SJSA1 (cell line): ENCODE measurements around the gene ADAM12. TPM values are rescaled to one million over a fixed set of nuclear protein-coding genes. Genes with fewer than 3 reads are reported as not detected.
A peak's percentile ranks its signal among the peaks of the same experiment; 100 is the strongest.

Source experiments
- DNase-seq, 2 experiments: peaks; one replicate each; pipeline ENCODE4 v3.0.0-alpha.2; 2015 to 2020; ENCODE audit warnings: low spot score in 2 of 2, low read depth in 1 of 2
- H3K27ac ChIP-seq: fragments of 250-450 bp; sonication (Bioruptor Pico); 2 replicates; pipeline ENCODE4 v1.5.1; 2020; ENCODE audit warnings: mild to moderate bottlenecking, moderate library complexity
- H3K27me3 ChIP-seq: fragments of 250-450 bp; sonication (Bioruptor Pico); replicated peaks from 2 replicates; pipeline ENCODE4 v1.5.1; 2020; ENCODE audit warnings: mild to moderate bottlenecking, moderate library complexity
- H3K36me3 ChIP-seq: fragments of 250-450 bp; sonication (Bioruptor Pico); 2 replicates; pipeline ENCODE4 v1.5.1; 2020; ENCODE audit warnings: mild to moderate bottlenecking
- H3K4me1 ChIP-seq: fragments of 250-450 bp; sonication (Bioruptor Pico); replicated peaks from 2 replicates; pipeline ENCODE4 v1.6.1; 2021; ENCODE audit warnings: mild to moderate bottlenecking
- H3K4me3 ChIP-seq: fragments of 250-450 bp; sonication (Bioruptor Pico); 2 replicates; pipeline ENCODE4 v1.5.1; 2020; ENCODE audit warnings: mild to moderate bottlenecking
- H3K9me3 ChIP-seq: fragments of 250-450 bp; sonication (Bioruptor Pico); replicated peaks from 2 replicates; pipeline ENCODE4 v1.5.1; 2020; ENCODE audit warnings: mild to moderate bottlenecking
- total RNA-seq: library from RNA; depleted of rRNA; stranded (reverse); fragments of >200 nt; shearing (Covaris generic); gene quantifications from 2 replicates; pipeline ENCODE4 v1.2.3, GENCODE V29; 2014

ADAM12 gene
- total RNA-seq, 1 experiment from 2014 or later: 3.6 TPM

GRCh38 chr10:126234630-126235029 is 153.6 kb downstream of the ADAM12 start:
- H3K4me3 ChIP-seq: no peak overlapping the region
- no peaks in the 10 kb centered on the region for H3K27me3 ChIP-seq
- no peaks in the 10 kb centered on the region for H3K4me1 ChIP-seq
- H3K9me3 ChIP-seq: no peaks in the 10 kb centered on the region
- H3K27ac ChIP-seq: no peak overlapping the region
- DNase-seq: no peak
- no peaks in the 10 kb centered on the region for H3K36me3 ChIP-seq

GRCh38 chr10:126233182-126234148 is 154.8 kb downstream of the ADAM12 start:
- Histone ChIP-seq H3K9me3 (no peaks in the 10 kb centered on the region), H3K4me3 (no peak overlapping the region), H3K27ac (no peak overlapping the region), H3K4me1 (peaks cover 6% of the 10 kb centered on the region), H3K27me3 (no peaks in the 10 kb centered on the region), H3K36me3 (no peaks in the 10 kb centered on the region)
- no peak for DNase-seq

GRCh38 chr10:126230587-126230986 is 157.7 kb downstream of the ADAM12 start:
- no peaks in the 10 kb centered on the region for H3K9me3 ChIP-seq
- no peaks in the 10 kb centered on the region for H3K27me3 ChIP-seq
- H3K4me1 ChIP-seq: peaks cover 20% of the 10 kb centered on the region
- no peak overlapping the region for H3K27ac ChIP-seq
- no peak for DNase-seq
- H3K36me3 ChIP-seq: no peaks in the 10 kb centered on the region
- no peak overlapping the region for H3K4me3 ChIP-seq

GRCh38 chr10:126229686-126230085 is 158.6 kb downstream of the ADAM12 start:
- no peaks in the 10 kb centered on the region for H3K27me3 ChIP-seq
- DNase-seq: no peak
- no peak overlapping the region for H3K27ac ChIP-seq
- no peaks in the 10 kb centered on the region for H3K36me3 ChIP-seq
- H3K4me3 ChIP-seq: no peak overlapping the region
- peaks cover 20% of the 10 kb centered on the region for H3K4me1 ChIP-seq
- H3K9me3 ChIP-seq: no peaks in the 10 kb centered on the region

- peak; percentile 70 to 79 for DNase-seq
- no peaks in the 10 kb centered on the region for H3K27me3 ChIP-seq
- H3K4me1 ChIP-seq: peaks cover 21% of the 10 kb centered on the region
- H3K36me3 ChIP-seq: no peaks in the 10 kb centered on the region
- H3K4me3 ChIP-seq: no peak overlapping the region
- H3K27ac ChIP-seq: peak overlapping the region; percentile 76
- no peaks in the 10 kb centered on the region for H3K9me3 ChIP-seq
These were observed 160.5 kb downstream of the ADAM12 start for GRCh38 chr10:126227762-126228134.

- H3K27me3 ChIP-seq: no peaks in the 10 kb centered on the region
- H3K27ac ChIP-seq: peak overlapping the region; percentile 76
- no peak for DNase-seq
- no peak overlapping the region for H3K4me3 ChIP-seq
- H3K9me3 ChIP-seq: no peaks in the 10 kb centered on the region
- H3K4me1 ChIP-seq: peaks cover 23% of the 10 kb centered on the region
- H3K36me3 ChIP-seq: no peaks in the 10 kb centered on the region
These were observed 161.1 kb downstream of the ADAM12 start for GRCh38 chr10:126226988-126227761.

- Histone ChIP-seq H3K36me3 (no peaks in the 10 kb centered on the region), H3K4me3 (no peak overlapping the region), H3K9me3 (no peaks in the 10 kb centered on the region), H3K27me3 (no peaks in the 10 kb centered on the region), H3K4me1 (peaks cover 23% of the 10 kb centered on the region), H3K27ac (no peak overlapping the region)
- DNase-seq: no peak
These were observed 162.1 kb downstream of the ADAM12 start for GRCh38 chr10:126226205-126226604.

- no peak overlapping the region for H3K27ac ChIP-seq
These were observed 162.6 kb downstream of the ADAM12 start for GRCh38 chr10:126225672-126226008.

GRCh38 chr10:126224967-126225671 is 163.2 kb downstream of the ADAM12 start:
- DNase-seq: no peak
- Histone ChIP-seq H3K4me1 (peaks cover 23% of the 10 kb centered on the region), H3K27ac (no peak overlapping the region), H3K27me3 (no peaks in the 10 kb centered on the region), H3K36me3 (no peaks in the 10 kb centered on the region), H3K9me3 (no peaks in the 10 kb centered on the region), H3K4me3 (no peak overlapping the region)

More at GRCh38 chr10:126225672-126226008, 162.6 kb downstream of the ADAM12 start:
- no peaks in the 10 kb centered on the region for H3K36me3 ChIP-seq
- no peak for DNase-seq
- H3K4me3 ChIP-seq: no peak overlapping the region
- H3K27me3 ChIP-seq: no peaks in the 10 kb centered on the region
- H3K9me3 ChIP-seq: no peaks in the 10 kb centered on the region
- H3K4me1 ChIP-seq: peaks cover 23% of the 10 kb centered on the region

GRCh38 chr10:126223512-126224067 is 164.7 kb downstream of the ADAM12 start:
- no peaks in the 10 kb centered on the region for H3K27me3 ChIP-seq
- H3K27ac ChIP-seq: no peak overlapping the region
- DNase-seq: no peak

GRCh38 chr10:126222736-126223511 is 165.4 kb downstream of the ADAM12 start:
- peaks cover 12% of the 10 kb centered on the region for H3K4me1 ChIP-seq

More at GRCh38 chr10:126223512-126224067, 164.7 kb downstream of the ADAM12 start:
- Histone ChIP-seq H3K36me3 (no peaks in the 10 kb centered on the region), H3K9me3 (no peaks in the 10 kb centered on the region), H3K4me3 (no peak overlapping the region), H3K4me1 (peaks cover 18% of the 10 kb centered on the region)

GRCh38 chr10:126221874-126222273 is 166.4 kb downstream of the ADAM12 start:
- 0 out of 2 replicates have a peak, but pooled peaks cover 3% of the 10 kb centered on the region for H3K4me1 ChIP-seq
- H3K9me3 ChIP-seq: no peaks in the 10 kb centered on the region
- no peak overlapping the region for H3K27ac ChIP-seq
- no peaks in the 10 kb centered on the region for H3K36me3 ChIP-seq
- no peak overlapping the region for H3K4me3 ChIP-seq
- DNase-seq: no peak
- H3K27me3 ChIP-seq: no peaks in the 10 kb centered on the region

More at GRCh38 chr10:126222736-126223511, 165.4 kb downstream of the ADAM12 start:
- Histone ChIP-seq H3K4me3 (no peak overlapping the region), H3K27me3 (no peaks in the 10 kb centered on the region), H3K9me3 (no peaks in the 10 kb centered on the region), H3K27ac (no peak overlapping the region), H3K36me3 (no peaks in the 10 kb centered on the region)
- no peak for DNase-seq
